ENCODE data around the gene CMTR2. TPM values are rescaled to one million over a fixed set of nuclear protein-coding genes. Genes with fewer than 3 reads are reported as not detected.

CMTR2 gene
- total RNA-seq, 1 donor from 2014 or later, result 18.2 TPM

- Mint-ChIP-seq H3K27me3 (ENCODE audit: insufficient read depth) (no peaks in the 10 kb centered on the region), H3K27ac (no peak overlapping the region), H3K9me3 (no peaks in the 10 kb centered on the region), H3K4me1 (ENCODE audit: low read depth) (no peaks in the 10 kb centered on the region), H3K36me3 (ENCODE audit: low read depth) (no peaks in the 10 kb centered on the region), H3K4me3 (no peak overlapping the region)
- intact Hi-C loops (cut with micrococcal nuclease), result no loop called here
- DNase-seq (ENCODE audit: low spot score), result no peak
Observed at GRCh38 chr16:71242036-71242435, 47.2 kb downstream of the CMTR2 start.

Other genes starting within 250 kb of the CMTR2 start
- 0.17 TPM in 1 of 2 replicates, not detected in the other for gene HYDIN, start 58.7 kb downstream of the CMTR2 start, total RNA-seq
- gene CALB2, start 69.3 kb upstream of the CMTR2 start, total RNA-seq, result not detected in 2 replicates
- not detected in 2 replicates for gene TLE7, start 152.7 kb upstream of the CMTR2 start, total RNA-seq
- 4.9 and 6.4 TPM in 2 replicates for gene ZNF23, start 172.8 kb upstream of the CMTR2 start, total RNA-seq
- gene ZNF19, start 199.9 kb upstream of the CMTR2 start, total RNA-seq, result 1.7 and 2.1 TPM in 2 replicates
- not detected in 2 replicates for gene CHST4, start 237.0 kb upstream of the CMTR2 start, total RNA-seq

All from activated T-helper 1 cell treated with anti-CD3 and anti-CD28 coated beads, Interleukin-12 subunit alpha, Interleukin-12 subunit beta, Interleukin-2, Interleukin-4 antibody, amounts not matched to agents 30 ng/mL and 10 ng/mL and 1 ng/mL, durations not matched to agents 14 hours and 24 hours and 36 hours (primary cell).